AG04449 (cell line): Measurements from ENCODE around the gene TOMM5.

Experiments used
- CTCF ChIA-PET: fragments of 350-600 bp; formaldehyde crosslinking; extraction: SDS; loops from one replicate; lab custom pipeline; 2021; ENCODE audit warnings: antibody characterized with exemption; lab: Yijun Ruan, JAX
- POLR2A ChIA-PET: fragments of 400-600, 350-600 bp; formaldehyde crosslinking; extraction: SDS; loops from one replicate; lab custom pipeline; 2020; ENCODE audit warnings: antibody characterized with exemption, inconsistent platforms; lab: Yijun Ruan, JAX
- DNase-seq: peaks from one replicate; pipeline ENCODE4 v3.0.0-alpha.2; 2010; ENCODE audit warnings: low read depth, low spot score
- H3K4me3 ChIP-seq: 2 replicates; pipeline ENCODE4 v1.5.1; 2011; ENCODE audit warnings: low read depth, mild to moderate bottlenecking, control low read depth, low read length
- CTCF ChIP-seq: IDR thresholded peaks from one replicate; pipeline ENCODE4 v1.5.1; 2011; ENCODE audit warnings: mild to moderate bottlenecking, moderate library complexity, low read length, control low read depth, inconsistent platforms; ENCODE audit not compliant: insufficient read depth; ENCODE audit errors: missing control alignments

Gene TOMM5

GRCh38 chr9:37565661-37566618 lies 26.5 kb downstream of the TOMM5 start:
- POLR2A ChIA-PET: no interaction called here
- no peak for TF ChIP-seq CTCF
- H3K4me3 ChIP-seq: no peak overlapping the region
- DNase-seq: no peak
- CTCF ChIA-PET: interaction anchor here (0.6 kb wide), 1 partner anchor 34 kb away, joined by 4 read pairs; no protein-coding TSS in a partner anchor

GRCh38 chr9:37564916-37565315 lies 27.5 kb downstream of the TOMM5 start:
- no peak overlapping the region for H3K4me3 ChIP-seq
- no peak for TF ChIP-seq CTCF
- POLR2A ChIA-PET: interaction anchor here (0.6 kb wide), 1 partner anchor 22 kb away, joined by 3 read pairs; no protein-coding TSS in a partner anchor
- CTCF ChIA-PET: no interaction called here
- no peak for DNase-seq

GRCh38 chr9:37563806-37564513 lies 28.4 kb downstream of the TOMM5 start:
- no peak for TF ChIP-seq CTCF
- ChIA-PET POLR2A (interaction anchor here (0.6 kb wide), 1 partner anchor 21 kb away, joined by 3 read pairs; no protein-coding TSS in a partner anchor), CTCF (no interaction called here)
- no peak overlapping the region for H3K4me3 ChIP-seq
- DNase-seq: no peak

GRCh38 chr9:37562826-37563225 lies 29.6 kb downstream of the TOMM5 start:
- POLR2A ChIA-PET: no interaction called here
- H3K4me3 ChIP-seq: no peak overlapping the region
- CTCF ChIA-PET: no interaction called here

GRCh38 chr9:37561682-37562081 lies 30.7 kb downstream of the TOMM5 start:
- ChIA-PET POLR2A (no interaction called here), CTCF (no interaction called here)

More at GRCh38 chr9:37562826-37563225, 29.6 kb downstream of the TOMM5 start:
- no peak for TF ChIP-seq CTCF
- no peak for DNase-seq

More at GRCh38 chr9:37561682-37562081, 30.7 kb downstream of the TOMM5 start:
- H3K4me3 ChIP-seq: no peak overlapping the region
- no peak for DNase-seq
- no peak for TF ChIP-seq CTCF
